Colonic mucosa (tissue), 4 donors: ENCODE data around the gene DEPDC5. TPM values are rescaled to one million over a fixed set of nuclear protein-coding genes. Genes with fewer than 3 reads are reported as not detected.
"Not testable (repeated sequence)": the region's sequence is repeated elsewhere in the genome, so short reads cannot be mapped to it uniquely, and the experiment has no call there.

ENCODE experiments used
- DNase-seq: peaks from one replicate; pipeline ENCODE4 v3.0.0-alpha.2; 2020
- H3K27ac ChIP-seq: fragments of 200-600 bp; one replicate; pipeline ENCODE4 v1.8.0; 2021
- H3K27me3 ChIP-seq: fragments of 200-600 bp; one replicate; pipeline ENCODE4 v1.8.0; 2021
- H3K36me3 ChIP-seq: fragments of 200-600 bp; one replicate; pipeline ENCODE4 v1.8.0; 2021
- H3K4me1 ChIP-seq: fragments of 200-600 bp; one replicate; pipeline ENCODE4 v1.8.0; 2021; ENCODE audit warnings: mild to moderate bottlenecking
- H3K4me3 ChIP-seq: fragments of 200-600 bp; one replicate; pipeline ENCODE4 v1.8.0; 2021
- H3K9ac ChIP-seq, 2 donors: one replicate each; pipeline ENCODE4 v1.7.0; 2013; ENCODE audit warnings: control low read depth in 2 of 2, low read depth in 2 of 2, low read length in 2 of 2
- H3K9me3 ChIP-seq: fragments of 200-600 bp; one replicate; pipeline ENCODE4 v1.8.0; 2021
- intact Hi-C: fragments of 100-400 bp; cut with DNase I; formaldehyde crosslinking; loops from one replicate; pipeline ENCODE4 v1.14.1; 2022
- total RNA-seq, 2 donors: library from RNA; stranded (reverse); fragmentation: NEBNext Ultra II Directional in 1 of 2; extraction: Animal tissue kit (Norgen Biotek cat#: 25700) in 1 of 2; gene quantifications; one replicate each; pipeline ENCODE4 v1.2.1, GENCODE V29; 2021
- TF ChIP-seq, protein P1 (sequence below): fragments of 200-600 bp; IDR thresholded peaks from one replicate; pipeline ENCODE4 v1.8.0; 2022; ENCODE audit warnings: antibody characterized with exemption, mild to moderate bottlenecking
- donor health status: healthy.
- donor health status: DM: no; HTN: no; CAD: no.
- donor health status: DM: no; HTN: no; CAD: no.

Gene DEPDC5
- total RNA-seq, 2 donors from 2014 or later = 24.6 to 52.7 TPM

DNA sequence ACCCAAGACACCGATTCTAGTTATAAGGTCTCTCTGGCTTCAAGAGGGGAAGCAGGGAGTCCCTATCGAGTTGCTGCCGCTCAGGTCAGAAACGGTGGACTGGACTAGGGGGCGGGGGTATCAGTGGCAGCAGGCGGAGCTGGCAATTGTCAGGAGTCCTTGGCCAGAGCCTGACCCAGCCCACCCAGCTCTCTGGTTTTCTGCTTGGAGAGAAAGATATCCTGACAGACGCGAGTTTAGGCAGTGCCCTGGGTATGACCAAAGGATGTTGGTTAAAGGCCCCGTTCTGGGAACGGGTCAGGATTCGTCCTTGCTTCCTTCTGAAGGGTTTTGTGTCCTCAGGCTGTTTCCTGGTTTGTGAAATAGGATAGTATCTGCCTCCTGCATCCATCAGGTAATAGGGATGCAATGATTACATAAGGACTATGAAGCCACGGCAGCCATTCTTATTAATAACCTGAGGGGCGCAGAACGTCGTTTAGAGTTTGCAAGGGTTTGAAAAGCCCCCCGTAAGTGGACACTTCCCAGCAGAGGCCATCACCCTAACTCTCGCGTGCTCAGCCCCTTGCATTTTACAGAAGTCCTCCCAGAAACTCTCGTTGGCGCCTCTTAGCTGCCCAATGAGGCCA is 700 bp upstream of the DEPDC5 start:
- peaks cover 14% of the 10 kb centered on the region for H3K4me1 ChIP-seq
- TF ChIP-seq, protein P1, sequence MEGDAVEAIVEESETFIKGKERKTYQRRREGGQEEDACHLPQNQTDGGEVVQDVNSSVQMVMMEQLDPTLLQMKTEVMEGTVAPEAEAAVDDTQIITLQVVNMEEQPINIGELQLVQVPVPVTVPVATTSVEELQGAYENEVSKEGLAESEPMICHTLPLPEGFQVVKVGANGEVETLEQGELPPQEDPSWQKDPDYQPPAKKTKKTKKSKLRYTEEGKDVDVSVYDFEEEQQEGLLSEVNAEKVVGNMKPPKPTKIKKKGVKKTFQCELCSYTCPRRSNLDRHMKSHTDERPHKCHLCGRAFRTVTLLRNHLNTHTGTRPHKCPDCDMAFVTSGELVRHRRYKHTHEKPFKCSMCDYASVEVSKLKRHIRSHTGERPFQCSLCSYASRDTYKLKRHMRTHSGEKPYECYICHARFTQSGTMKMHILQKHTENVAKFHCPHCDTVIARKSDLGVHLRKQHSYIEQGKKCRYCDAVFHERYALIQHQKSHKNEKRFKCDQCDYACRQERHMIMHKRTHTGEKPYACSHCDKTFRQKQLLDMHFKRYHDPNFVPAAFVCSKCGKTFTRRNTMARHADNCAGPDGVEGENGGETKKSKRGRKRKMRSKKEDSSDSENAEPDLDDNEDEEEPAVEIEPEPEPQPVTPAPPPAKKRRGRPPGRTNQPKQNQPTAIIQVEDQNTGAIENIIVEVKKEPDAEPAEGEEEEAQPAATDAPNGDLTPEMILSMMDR = no peak
- no peaks in the 10 kb centered on the region for H3K9me3 ChIP-seq
- H3K27me3 ChIP-seq = no peaks in the 10 kb centered on the region
- peak overlapping the region; percentile 82 for H3K4me3 ChIP-seq
- H3K36me3 ChIP-seq = no peaks in the 10 kb centered on the region
- peak overlapping the region; percentile 87 for H3K27ac ChIP-seq
- peak; percentile 49 for DNase-seq
- intact Hi-C loops = no loop called here
- H3K9ac ChIP-seq = peak overlapping the region; percentile 72 to 94

DNA sequence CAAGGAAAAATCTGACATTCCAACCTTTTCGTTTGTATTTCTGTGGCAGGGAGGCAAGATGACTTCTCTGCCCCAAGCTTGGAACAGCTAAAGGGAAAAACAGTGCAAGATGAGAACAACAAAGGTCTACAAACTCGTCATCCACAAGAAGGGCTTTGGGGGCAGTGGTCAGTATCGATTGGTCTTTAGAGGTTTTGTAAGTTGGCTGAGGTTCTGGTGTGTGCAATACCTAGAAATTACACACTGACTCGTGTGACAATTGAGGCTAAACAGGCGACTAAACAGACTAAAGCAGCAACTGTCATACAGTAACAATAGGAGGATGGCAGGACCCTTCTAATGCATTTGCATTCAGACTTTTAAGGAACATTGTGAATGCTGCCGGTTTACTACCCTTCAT is 994 bp downstream of the DEPDC5 start:
- Histone ChIP-seq H3K27me3 (no peaks in the 10 kb centered on the region), H3K27ac (no peak overlapping the region), H3K4me1 (peaks cover 7% of the 10 kb centered on the region), H3K9ac (peak overlapping the region; percentile 89 to 94), H3K4me3 (peak overlapping the region; percentile 82), H3K36me3 (no peaks in the 10 kb centered on the region), H3K9me3 (no peaks in the 10 kb centered on the region)
- TF ChIP-seq, protein P1 = no peak
- no peak for DNase-seq
- intact Hi-C loops = no loop called here

DNA sequence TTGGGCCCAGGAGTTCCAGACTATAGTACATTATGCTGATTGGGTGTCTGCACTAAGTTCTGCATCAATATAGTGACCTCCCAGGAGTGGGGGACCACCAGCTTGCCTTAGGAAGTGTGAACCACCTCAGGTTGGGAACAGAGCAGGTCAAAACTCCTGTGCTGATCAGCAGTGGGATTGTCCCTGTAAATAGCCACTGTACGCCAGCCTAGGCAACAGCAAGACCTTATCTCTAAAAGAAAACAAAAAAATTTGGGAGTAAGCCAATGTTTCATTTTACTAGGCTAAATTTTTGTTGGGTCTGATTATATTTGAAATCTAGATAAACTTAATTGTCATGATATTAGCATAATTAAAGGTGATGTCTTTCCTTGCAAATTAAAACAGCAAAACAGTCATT is 3.4 kb downstream of the DEPDC5 start:
- Histone ChIP-seq H3K9ac (no peak overlapping the region), H3K4me1 (peaks cover 7% of the 10 kb centered on the region), H3K9me3 (no peaks in the 10 kb centered on the region), H3K27ac (no peak overlapping the region), H3K4me3 (no peak overlapping the region), H3K36me3 (no peaks in the 10 kb centered on the region), H3K27me3 (no peaks in the 10 kb centered on the region)
- TF ChIP-seq, protein P1 = no peak
- intact Hi-C loops = no loop called here
- no peak for DNase-seq

DNA sequence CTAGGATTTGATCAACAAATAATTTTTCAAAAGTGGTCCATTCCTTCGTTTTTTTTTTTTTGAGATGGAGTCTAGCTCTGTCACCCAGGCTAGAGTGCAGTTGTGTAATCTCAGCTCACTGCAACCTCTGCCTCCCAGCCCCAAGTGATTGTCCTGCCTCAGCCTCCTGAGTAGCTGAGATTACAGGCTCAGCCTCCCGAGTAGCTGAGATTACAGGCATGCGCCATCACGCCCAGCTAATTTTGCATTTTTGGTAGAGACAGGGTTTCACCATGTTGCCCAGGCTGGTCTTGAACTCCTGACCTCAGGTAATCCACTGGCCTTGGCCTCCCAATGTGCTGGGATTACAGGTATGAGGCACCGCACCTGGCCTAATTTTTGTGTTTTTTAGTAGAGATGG is 5.0 kb downstream of the DEPDC5 start:
- H3K4me1 ChIP-seq, H3K9ac ChIP-seq, H3K27ac ChIP-seq, H3K9me3 ChIP-seq, H3K4me3 ChIP-seq, H3K36me3 ChIP-seq, intact Hi-C loops, DNase-seq, H3K27me3 ChIP-seq: not testable (repeated sequence)

DNA sequence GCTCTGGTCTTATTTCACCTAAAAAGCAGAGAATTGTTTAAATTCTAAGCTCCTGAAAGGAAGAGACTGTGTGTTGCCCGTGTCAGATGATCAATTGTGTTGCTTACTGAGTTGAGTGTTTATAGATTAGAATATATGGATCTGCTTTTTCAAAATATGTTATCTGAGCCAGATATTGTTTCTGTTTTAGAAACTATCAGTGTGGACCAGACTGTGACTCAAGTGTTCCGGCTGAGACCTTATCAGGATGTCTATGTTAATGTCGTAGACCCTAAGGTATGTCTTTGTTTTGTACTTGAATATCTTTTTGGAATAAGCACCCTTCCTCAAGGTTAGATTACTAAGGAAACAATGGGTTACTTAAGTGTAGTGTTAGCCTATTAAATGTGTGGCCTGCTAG is 11.0 kb downstream of the DEPDC5 start:
- no peak overlapping the region for H3K4me3 ChIP-seq
- H3K36me3 ChIP-seq = no peaks in the 10 kb centered on the region
- TF ChIP-seq, protein P1 = no peak
- H3K27ac ChIP-seq = no peak overlapping the region
- DNase-seq = no peak
- H3K9ac ChIP-seq = no peak overlapping the region
- intact Hi-C loops = no loop called here
- no peaks in the 10 kb centered on the region for H3K27me3 ChIP-seq
- no peaks in the 10 kb centered on the region for H3K4me1 ChIP-seq
- no peaks in the 10 kb centered on the region for H3K9me3 ChIP-seq

DNA sequence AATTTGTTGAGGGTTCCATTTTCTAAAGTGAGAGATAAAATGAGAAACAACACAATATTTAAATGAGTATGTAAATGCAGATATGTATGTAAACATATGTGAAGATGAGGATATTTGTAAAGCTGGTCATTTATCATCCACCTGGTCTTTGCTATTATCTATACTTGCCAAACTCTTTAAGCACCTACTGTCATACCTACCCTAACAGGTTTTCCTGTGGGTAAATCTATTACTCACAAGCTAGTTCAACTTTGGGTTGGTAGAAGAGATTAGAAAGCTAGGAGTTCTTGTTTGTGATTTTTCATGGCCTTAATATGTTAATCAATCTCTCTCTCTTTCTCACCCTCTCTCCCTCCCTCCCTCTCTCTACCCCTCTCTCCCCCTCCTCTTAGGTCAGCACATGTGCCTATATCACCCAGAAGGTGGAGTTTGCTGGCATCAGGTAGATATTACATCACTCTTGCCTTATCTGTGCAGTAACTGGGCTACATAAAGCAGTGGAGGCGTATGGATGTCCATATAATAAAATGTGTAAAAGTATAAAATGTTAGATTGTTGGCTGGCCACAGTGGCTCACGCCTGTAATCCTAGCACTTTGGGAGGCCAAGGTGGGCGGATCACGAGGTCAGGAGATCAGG is 14.7 kb downstream of the DEPDC5 start:
- Histone ChIP-seq H3K36me3 (no peaks in the 10 kb centered on the region), H3K4me3 (no peak overlapping the region), H3K27ac (no peak overlapping the region)

More for the DNA sequence above, 14.7 kb downstream of the DEPDC5 start:
- no peaks in the 10 kb centered on the region for H3K9me3 ChIP-seq
- intact Hi-C loops = no loop called here
- no peaks in the 10 kb centered on the region for H3K4me1 ChIP-seq
- no peak for DNase-seq
- H3K27me3 ChIP-seq = no peaks in the 10 kb centered on the region
- H3K9ac ChIP-seq = no peak overlapping the region
- TF ChIP-seq, protein P1 = no peak
